Tibial nerve (tissue), 4 donors: Measurements from ENCODE around the gene VASH1. TPM values are rescaled to one million over a fixed set of nuclear protein-coding genes. Genes with fewer than 3 reads are reported as not detected.

Experiments used
- DNase-seq, 2 donors: peaks; one replicate each; pipeline ENCODE4 v3.0.0-alpha.2; 2019; ENCODE audit warnings: low spot score in 2 of 2
- H3K27ac ChIP-seq, 4 donors: fragments of 200-600 bp; sonication (generic) in 3 of 4; one replicate each; pipeline ENCODE4 v1.5.1; 2017 to 2019; ENCODE audit warnings: mild to moderate bottlenecking in 1 of 4
- H3K27me3 ChIP-seq, 2 donors: fragments of 200-600 bp; sonication (generic) in 1 of 2; one replicate each; pipeline versions ENCODE4 v1.5.1 to v1.6.0; 2017 to 2019
- H3K36me3 ChIP-seq, 3 donors: fragments of 200-600 bp; sonication (generic); one replicate each; pipeline ENCODE4 v1.5.1; 2018 to 2019
- H3K4me1 ChIP-seq, 4 donors: fragments of 200-600 bp; sonication (generic) in 3 of 4; one replicate each; pipeline ENCODE4 v1.5.1; 2017 to 2019
- H3K4me3 ChIP-seq, 4 donors: fragments of 200-600 bp; sonication (generic) in 3 of 4; one replicate each; pipeline ENCODE4 v1.5.1; 2017 to 2019; ENCODE audit warnings: mild to moderate bottlenecking in 1 of 4, moderate library complexity in 1 of 4
- H3K9me3 ChIP-seq, 4 donors: fragments of 200-600 bp; sonication (generic) in 3 of 4; one replicate each; pipeline ENCODE4 v1.5.1; 2017 to 2019
- CTCF ChIP-seq, 5 experiments: fragments of 200-600 bp in 3 of 5; fragments of 450-650 bp in 2 of 5; sonication (generic) in 3 of 5; IDR thresholded peaks; one replicate each; pipeline ENCODE4 v1.5.1; 2016 to 2019; ENCODE audit warnings: antibody characterized with exemption in 5 of 5, mild to moderate bottlenecking in 3 of 5, moderate library complexity in 2 of 5
- EP300 ChIP-seq, 2 donors: sonication (generic); formaldehyde crosslinking; IDR thresholded peaks; one replicate each; pipeline ENCODE4 v1.6.1; 2017; ENCODE audit warnings: antibody characterized with exemption in 2 of 2, mild to moderate bottlenecking in 1 of 2
- POLR2A ChIP-seq, 2 donors: fragments of 450-650 bp; IDR thresholded peaks; one replicate each; pipeline ENCODE4 v1.6.1; 2017; ENCODE audit warnings: antibody characterized with exemption in 2 of 2, mild to moderate bottlenecking in 2 of 2, moderate library complexity in 2 of 2
- WGBS, 2 donors: methylation state at CpG; one replicate each; pipeline ENCODE4 v1.1.5; 2018; 5-methylcytosine and 5-hydroxymethylcytosine counted together
- total RNA-seq, 4 donors: library from RNA; depleted of rRNA; stranded (reverse); fragments of >200 nt; gene quantifications; one replicate each; pipeline ENCODE4 v1.1.0, GENCODE V29; 2016

Gene VASH1
- total RNA-seq, 4 donors from 2014 or later, result 13.8 to 24.7 (median 18.6) TPM

GRCh38 chr14:76780360-76780759 lies 19.1 kb downstream of the VASH1 start:
- no peak for TF ChIP-seq POLR2A (IDR thresholded peaks at IDR 0.05)
- no peak for TF ChIP-seq CTCF (IDR thresholded peaks at IDR 0.05)
- no peak for TF ChIP-seq EP300 (IDR thresholded peaks at IDR 0.05)
- Histone ChIP-seq H3K4me3 (no peak overlapping the region), H3K27me3 (no peaks in the 10 kb centered on the region), H3K27ac (peak overlapping the region in 2 of 4 donors; percentile 15 to 39), H3K4me1 (peaks cover 0 to 45% (median 12%) of the 10 kb centered on the region in 4 donors), H3K36me3 (peaks cover 0 to 70% (median 0%) of the 10 kb centered on the region in 3 donors), H3K9me3 (no peaks in the 10 kb centered on the region)
- no peak for DNase-seq
- WGBS, 2 donors, result 48 to 56% methylated on average over 5 of the region's 5 CpGs

- WGBS, 2 donors, result 60% methylated on average over 9 of the region's 11 CpGs
- peaks cover 0 to 49% (median 12%) of the 10 kb centered on the region in 4 donors for H3K4me1 ChIP-seq
- TF ChIP-seq EP300 (IDR thresholded peaks at IDR 0.05) (no peak), CTCF (IDR thresholded peaks at IDR 0.05) (no peak), POLR2A (IDR thresholded peaks at IDR 0.05) (no peak)
- H3K27me3 ChIP-seq, result no peaks in the 10 kb centered on the region
- no peaks in the 10 kb centered on the region for H3K9me3 ChIP-seq
- H3K27ac ChIP-seq, result peak overlapping the region in 2 of 4 donors; percentile 15 to 39
- H3K36me3 ChIP-seq, result peaks cover 0 to 70% (median 0%) of the 10 kb centered on the region in 3 donors
- no peak for DNase-seq
- no peak overlapping the region for H3K4me3 ChIP-seq
Observed at GRCh38 chr14:76780875-76781647, 19.8 kb downstream of the VASH1 start.

GRCh38 chr14:76781648-76782051 lies 20.4 kb downstream of the VASH1 start:
- Histone ChIP-seq H3K27ac (peak overlapping the region in 2 of 4 donors; percentile 15 to 39), H3K27me3 (no peaks in the 10 kb centered on the region), H3K36me3 (peaks cover 0 to 74% (median 0%) of the 10 kb centered on the region in 3 donors), H3K9me3 (no peaks in the 10 kb centered on the region), H3K4me1 (peaks cover 0 to 49% (median 12%) of the 10 kb centered on the region in 4 donors), H3K4me3 (no peak overlapping the region)
- no peak for DNase-seq
- TF ChIP-seq CTCF (IDR thresholded peaks at IDR 0.05), result no peak
- TF ChIP-seq POLR2A (IDR thresholded peaks at IDR 0.05), result no peak
- no peak for TF ChIP-seq EP300 (IDR thresholded peaks at IDR 0.05)
- WGBS, 2 donors, result 71 to 79% methylated on average over 2 of the region's 2 CpGs

- Histone ChIP-seq H3K9me3 (no peaks in the 10 kb centered on the region), H3K4me3 (no peak overlapping the region), H3K27ac (peak overlapping the region in 3 of 4 donors; percentile 9 to 66 (median 65)), H3K36me3 (peaks cover 0 to 75% (median 0%) of the 10 kb centered on the region in 3 donors), H3K4me1 (peaks cover 0 to 49% (median 12%) of the 10 kb centered on the region in 4 donors), H3K27me3 (no peaks in the 10 kb centered on the region)
- TF ChIP-seq POLR2A (IDR thresholded peaks at IDR 0.05), result no peak
- no peak for TF ChIP-seq EP300 (IDR thresholded peaks at IDR 0.05)
- TF ChIP-seq CTCF (IDR thresholded peaks at IDR 0.05), result no peak
- 66 to 79% methylated on average over 10 of the region's 10 CpGs for WGBS, 2 donors
- DNase-seq, result no peak
Observed at GRCh38 chr14:76782115-76782884, 21.0 kb downstream of the VASH1 start.
